Measurements from ENCODE around the gene VPS37C.
"Not testable (repeated sequence)": the region's sequence is repeated elsewhere in the genome, so short reads cannot be mapped to it uniquely, and the experiment has no call there.

VPS37C gene

GRCh38 chr11:61161190-61162091 is at the start of gene VPS37C:
Gene VPS37C, minus strand, starts transcription at chr11:61161426. Its CDS starts 22,597 bp downstream, at chr11:61138829.
- peak; percentile 85 for DNase-seq (ENCODE audit: insufficient read length, low spot score)
- TF ChIP-seq CTCF (IDR thresholded peaks at IDR 0.05; ENCODE audit: insufficient read depth, missing control alignments) = no peak
- no peak for FAIRE-seq

- not testable (repeated sequence) for FAIRE-seq; DNase-seq (ENCODE audit: insufficient read length, low spot score)
These were observed 49.4 kb upstream of the VPS37C start for GRCh38 chr11:61210629-61211028.

GRCh38 chr11:61207636-61208310 is 46.5 kb upstream of the VPS37C start:
- not testable (repeated sequence) for FAIRE-seq; DNase-seq (ENCODE audit: insufficient read length, low spot score)

- FAIRE-seq; DNase-seq (ENCODE audit: insufficient read length, low spot score): not testable (repeated sequence)
These were observed 43.4 kb upstream of the VPS37C start for GRCh38 chr11:61204502-61205059.

- DNase-seq (ENCODE audit: insufficient read length, low spot score); FAIRE-seq: not testable (repeated sequence)
These were observed 42.6 kb upstream of the VPS37C start for GRCh38 chr11:61203873-61204272.

- not testable (repeated sequence) for DNase-seq (ENCODE audit: insufficient read length, low spot score); FAIRE-seq
These were observed 41.9 kb upstream of the VPS37C start, which contains the start of gene PGA3 for GRCh38 chr11:61202950-61203746. Gene PGA3, plus strand, starts transcription at chr11:61203515. Its CDS starts 50 bp downstream, at chr11:61203565.

GRCh38 chr11:61201476-61201875 is 40.2 kb upstream of the VPS37C start:
- FAIRE-seq (no peak), DNase-seq (ENCODE audit: insufficient read length, low spot score) (no peak)
- no peak for TF ChIP-seq CTCF (IDR thresholded peaks at IDR 0.05; ENCODE audit: insufficient read depth, missing control alignments)

- TF ChIP-seq CTCF (IDR thresholded peaks at IDR 0.05; ENCODE audit: insufficient read depth, missing control alignments) = no peak
- no peak for DNase-seq (ENCODE audit: insufficient read length, low spot score)
- FAIRE-seq = no peak
These were observed 37.8 kb upstream of the VPS37C start for GRCh38 chr11:61198948-61199523.

GRCh38 chr11:61198361-61198760 is 37.1 kb upstream of the VPS37C start:
- no peak for FAIRE-seq
- TF ChIP-seq CTCF (IDR thresholded peaks at IDR 0.05; ENCODE audit: insufficient read depth, missing control alignments) = no peak
- no peak for DNase-seq (ENCODE audit: insufficient read length, low spot score)

Measured in D721Med (cell line).